NT2/D1 (cell line): ENCODE data around the gene FAM76A.

ENCODE experiments used
- SUZ12 ChIP-seq: IDR thresholded peaks from 2 replicates; pipeline ENCODE4 v1.6.1; 2011; ENCODE audit not compliant: insufficient read length, insufficient read depth; ENCODE audit errors: extremely low read depth
- ZNF274 ChIP-seq: IDR thresholded peaks from 2 replicates; pipeline ENCODE4 v1.6.1; 2011; ENCODE audit warnings: mild to moderate bottlenecking, low read depth, low read length

DNA sequence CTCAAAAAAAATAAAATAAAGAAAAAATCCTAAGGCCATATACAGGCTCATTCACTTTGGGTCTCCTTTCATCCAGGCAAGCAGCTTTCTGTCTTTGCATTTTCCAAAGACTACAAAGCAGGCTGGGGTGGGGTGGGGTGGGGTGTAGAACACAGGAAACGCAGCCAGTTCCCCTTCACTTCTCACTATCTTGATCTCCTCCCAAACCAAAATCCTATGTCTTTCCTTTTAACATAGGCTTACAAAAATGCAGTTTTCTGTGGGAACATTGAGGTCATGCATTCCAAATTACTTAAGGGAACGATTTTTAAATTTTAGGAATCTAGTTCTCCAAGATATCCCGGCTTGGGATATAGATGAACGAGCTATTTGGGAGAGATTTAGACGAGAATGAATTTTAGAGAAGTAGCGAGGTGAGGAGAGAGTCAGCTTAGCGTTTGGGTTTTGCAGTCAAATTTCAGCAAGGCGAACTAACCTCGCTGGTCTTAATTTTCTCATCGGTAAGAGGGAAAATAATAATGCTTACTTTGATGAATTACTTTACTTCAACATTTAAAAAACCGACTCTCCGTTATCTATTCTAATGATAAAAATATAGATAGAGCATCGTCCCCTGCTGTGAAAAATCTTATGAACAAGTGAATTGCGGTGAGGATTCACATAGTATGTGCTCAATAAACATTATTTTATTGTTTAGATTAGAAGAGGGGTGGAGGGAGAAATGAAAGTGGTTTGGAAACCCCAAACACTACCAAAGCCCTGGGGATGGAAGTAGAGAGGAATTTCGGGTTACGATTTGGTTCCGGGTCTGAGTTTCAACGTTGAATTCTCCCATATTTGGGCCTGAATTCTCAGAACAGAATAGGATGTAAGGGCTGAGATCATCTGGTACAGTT lies 46.5 kb downstream of the FAM76A start:
- TF ChIP-seq SUZ12 (no peak), ZNF274 (no peak)
